ENCODE measurements around the gene RPL35.

Gene RPL35

GRCh38 chr9:124875501-124875900, 13.7 kb upstream of the RPL35 start:
- DNase-seq = no peak

- no peak for DNase-seq
Measured at GRCh38 chr9:124873664-124874063, 11.9 kb upstream of the RPL35 start.

- no peak for DNase-seq
Measured at GRCh38 chr9:124871156-124871561, 9.4 kb upstream of the RPL35 start.

GRCh38 chr9:124870723-124871122, 9.0 kb upstream of the RPL35 start:
- no peak for DNase-seq

- peak; percentile 46 for DNase-seq
Measured at GRCh38 chr9:124869986-124870560, 8.3 kb upstream of the RPL35 start.

- DNase-seq = peak; percentile 43
Measured at GRCh38 chr9:124869466-124869985, 7.8 kb upstream of the RPL35 start.

GRCh38 chr9:124868511-124869465, 7.0 kb upstream of the RPL35 start:
- DNase-seq = peak; percentile 81

- DNase-seq = no peak
Measured at GRCh38 chr9:124863371-124863871, 1.7 kb upstream of the RPL35 start.

GRCh38 chr9:124860582-124861341, 995 bp downstream of the RPL35 start:
- DNase-seq = no peak

- DNase-seq = no peak
Measured at GRCh38 chr9:124859803-124860581, 1.8 kb downstream of the RPL35 start.

GRCh38 chr9:124858330-124859046, 3.3 kb downstream of the RPL35 start:
- DNase-seq = no peak

- no peak for DNase-seq
Measured at GRCh38 chr9:124857533-124858162, 4.1 kb downstream of the RPL35 start.

- peak; percentile 36 for DNase-seq
Measured at GRCh38 chr9:124855944-124856765, 5.6 kb downstream of the RPL35 start.

- no peak for DNase-seq
Measured at GRCh38 chr9:124855566-124855943, 6.2 kb downstream of the RPL35 start.

GRCh38 chr9:124854822-124855221, 6.9 kb downstream of the RPL35 start:
- no peak for DNase-seq

GRCh38 chr9:124854161-124854560, 7.6 kb downstream of the RPL35 start:
- DNase-seq = no peak

GRCh38 chr9:124853605-124854143, 8.1 kb downstream of the RPL35 start:
- no peak for DNase-seq

- peak; percentile 79 for DNase-seq
Measured at GRCh38 chr9:124852829-124853531, 8.8 kb downstream of the RPL35 start, which contains the start of gene WDR38. WDR38 (plus strand) TSS chr9:124853460; CDS start chr9:124853532, 72 bp downstream.

Measured in HCEC 1CT (cell line).